K562 (cell line): Measurements from ENCODE around the gene RARG. TPM values are rescaled to one million over a fixed set of nuclear protein-coding genes. Genes with fewer than 3 reads are reported as not detected.

ENCODE experiments used
- CBX1 ChIP-seq: sonication (generic); IDR thresholded peaks from 2 replicates; pipeline ENCODE4 v1.6.1; 2016; ENCODE audit warnings: antibody characterized with exemption, low read depth, mild to moderate bottlenecking
- HIVEP1 ChIP-seq: fragments of 250-450 bp; sonication (Bioruptor Pico); IDR thresholded peaks from 2 replicates; pipeline ENCODE4 v1.4.0; 2020; ENCODE audit warnings: mild to moderate bottlenecking
- HOMEZ ChIP-seq: fragments of 250-450 bp; sonication (Bioruptor Pico); IDR thresholded peaks from 2 replicates; pipeline ENCODE4 v1.4.0; 2020; ENCODE audit warnings: mild to moderate bottlenecking, moderate library complexity
- MYNN ChIP-seq, 2 experiments: sonication (generic); formaldehyde crosslinking in 1 of 2; IDR thresholded peaks; 2 replicates each; pipeline versions ENCODE4 v1.5.0 to v1.6.1; 2016 to 2020; ENCODE audit warnings: antibody characterized with exemption in 1 of 2, missing genetic modification reagents in 1 of 2
- NEUROD1 ChIP-seq: fragments of 150-350 bp; IDR thresholded peaks from 2 replicates; pipeline ENCODE4 v1.6.1; 2014; ENCODE audit warnings: borderline replicate concordance, low read length, low read depth; ENCODE audit not compliant: partially characterized antibody
- NKRF ChIP-seq: fragments of 450-650 bp; IDR thresholded peaks from 2 replicates; pipeline ENCODE4 v1.6.1; 2016; ENCODE audit warnings: borderline replicate concordance
- NRF1 ChIP-seq, 2 experiments: fragments of 450-650 bp; IDR thresholded peaks in 1 of 2; conservative IDR thresholded peaks in 1 of 2; 2 replicates each; pipeline ENCODE4 v1.6.1; 2014; ENCODE audit warnings: mild to moderate bottlenecking in 2 of 2
- PATZ1 ChIP-seq: fragments of 250-450 bp; sonication (Bioruptor Pico); IDR thresholded peaks from 2 replicates; pipeline ENCODE4 v1.5.0; 2020; ENCODE audit warnings: mild to moderate bottlenecking, borderline replicate concordance
- PHF20 ChIP-seq: fragments of 450-650 bp; IDR thresholded peaks from 2 replicates; pipeline ENCODE4 v1.6.1; 2018; ENCODE audit not compliant: partially characterized antibody
- RAD21 ChIP-seq, 2 experiments: fragments of 250-450 bp in 1 of 2; fragments of 450-650 bp in 1 of 2; sonication (Bioruptor Pico) in 1 of 2; formaldehyde crosslinking in 1 of 2; IDR thresholded peaks in 1 of 2; conservative IDR thresholded peaks in 1 of 2; 2 replicates each; pipeline versions ENCODE4 v1.4.0 to v1.8.0; 2020 to 2022; ENCODE audit warnings: mild to moderate bottlenecking in 2 of 2, moderate library complexity in 1 of 2
- SNRNP70 ChIP-seq: fragments of 200-400 bp; formaldehyde crosslinking; optimal IDR thresholded peaks from 2 replicates; pipeline ENCODE3; 2017; ENCODE audit warnings: low read depth, low read length
- SP1 ChIP-seq: sonication (generic); formaldehyde crosslinking; IDR thresholded peaks from 2 replicates; pipeline ENCODE4 v1.8.1; 2022; ENCODE audit warnings: mild to moderate bottlenecking, missing genetic modification reagents
- SRF ChIP-seq, 2 experiments: fragments of 250-450, 450-650 bp in 1 of 2; sonication (Bioruptor Pico) in 1 of 2; sonication (generic) in 1 of 2; formaldehyde crosslinking; IDR thresholded peaks; 2 replicates each; pipeline versions ENCODE4 v1.5.0 to v1.5.1; 2020 to 2022; ENCODE audit warnings: mild to moderate bottlenecking in 1 of 2, missing genetic modification reagents in 1 of 2
- TEAD1 ChIP-seq, 2 experiments: fragments of 450-650 bp in 1 of 2; sonication (generic) in 1 of 2; formaldehyde crosslinking; IDR thresholded peaks; 2 replicates each; pipeline versions ENCODE4 v1.4.0 to v1.8.0; 2020 to 2022; ENCODE audit warnings: mild to moderate bottlenecking in 2 of 2, missing genetic modification reagents in 1 of 2
- THRAP3 ChIP-seq: fragments of 450-650 bp; IDR thresholded peaks from 2 replicates; pipeline ENCODE4 v1.6.1; 2016; ENCODE audit warnings: mild to moderate bottlenecking, inconsistent platforms, borderline replicate concordance
- ZBTB7A ChIP-seq: IDR thresholded peaks from 2 replicates; pipeline ENCODE4 v1.6.1; 2011; ENCODE audit warnings: low read depth, mild to moderate bottlenecking, low read length, moderate library complexity, borderline replicate concordance; ENCODE audit not compliant: control insufficient read depth
- ZNF507 ChIP-seq: conservative IDR thresholded peaks from 2 replicates; pipeline ENCODE4 v1.6.1; 2017; ENCODE audit warnings: missing genetic modification characterization, missing compliant biosample characterization
- ZNF639 ChIP-seq, 2 experiments: fragments of 200-800 bp in 1 of 2; sonication (Bioruptor generic) in 1 of 2; sonication (generic) in 1 of 2; formaldehyde crosslinking in 1 of 2; IDR thresholded peaks in 1 of 2; conservative IDR thresholded peaks in 1 of 2; 2 replicates each; pipeline versions ENCODE4 v1.5.0 to v1.6.1; 2016 to 2020; ENCODE audit warnings: missing compliant biosample characterization in 1 of 2, missing genetic modification characterization in 1 of 2, missing genetic modification reagents in 1 of 2
- ZNF75A ChIP-seq: fragments of 450-650 bp; formaldehyde crosslinking; IDR thresholded peaks from 2 replicates; pipeline ENCODE4 v1.4.0; 2020; ENCODE audit warnings: mild to moderate bottlenecking
- polyA plus RNA-seq, 8 experiments: library from polyadenylated mRNA; depleted of rRNA in 4 of 8; stranded (reverse) in 5 of 8; unstranded in 3 of 8; fragments of >200 nt; fragmentation: Nextera tagmentation in 2 of 8; fragmentation: Illumina TruSeq in 1 of 8; extraction: Ambion mirVana in 2 of 8; extraction: Trizol in 1 of 8; gene quantifications; 2 replicates each; pipeline versions ENCODE4 v1.2.1 to v1.2.3, GENCODE V29; 2011 to 2014; ENCODE audit warnings: inconsistent platforms in 1 of 8, missing spikeins in 1 of 8
- total RNA-seq, 7 experiments: library from RNA; depleted of rRNA in 6 of 7; stranded (reverse); fragments of >200 nt in 6 of 7; fragmentation: Illumina TruSeq in 2 of 7; extraction: Trizol in 2 of 7; gene quantifications; 2 replicates each; pipeline versions ENCODE4 v1.2.1 to v1.2.3, GENCODE V29; 2011 to 2021; ENCODE audit warnings: low replicate concordance in 1 of 7

Gene RARG
- total and polyA plus RNA-seq, 9 of the 15 experiments (the other 6 are each of a cell fraction or from before 2014, with no cell fraction given), result 0.18 to 7.6 (median 3.8) TPM

GRCh38 chr12:53190108-53190729 lies 41.8 kb downstream of the RARG start (continued):
- TF ChIP-seq PATZ1 (CRISPR knock-in tag), result no peak
- TF ChIP-seq NKRF, result no peak
- TF ChIP-seq SRF (CRISPR knock-in tag; IDR thresholded peaks at IDR 0.05), result no peak
- TF ChIP-seq CBX1, result no peak
- TF ChIP-seq ZBTB7A, result peak; percentile 21; the same call in 1 of the 2 replicates
- TF ChIP-seq NRF1 (conservative IDR thresholded peaks at IDR 0.05 in 1 of 2, IDR thresholded peaks at IDR 0.05 in 1 of 2), result no peak
- TF ChIP-seq ZNF507 (tag), result no peak
- no peak for TF ChIP-seq PHF20
- TF ChIP-seq ZNF75A (CRISPR knock-in tag), result no peak
- no peak for TF ChIP-seq HIVEP1 (CRISPR knock-in tag)
- TF ChIP-seq HOMEZ (CRISPR knock-in tag), result no peak
- no peak for TF ChIP-seq NEUROD1
- TF ChIP-seq SP1, result no peak; the same call in 1 of the 2 replicates
- TF ChIP-seq ZNF639 (CRISPR knock-in tag; conservative IDR thresholded peaks at IDR 0.05 in 1 of 2, IDR thresholded peaks at IDR 0.05 in 1 of 2), result no peak
- TF ChIP-seq RAD21 (CRISPR knock-in tag; conservative IDR thresholded peaks at IDR 0.05 in 1 of 2, IDR thresholded peaks at IDR 0.05 in 1 of 2), result peak; percentile 50 to 73
- no peak for TF ChIP-seq TEAD1 (CRISPR knock-in tag; IDR thresholded peaks at IDR 0.05)
- TF ChIP-seq SNRNP70, result no peak
- 0 out of 2 replicates have a peak, but pooled peaks have one; percentile 12 for TF ChIP-seq MYNN (IDR thresholded peaks at IDR 0.05)
- TF ChIP-seq MYNN (CRISPR knock-in tag; IDR thresholded peaks at IDR 0.05), result no peak
- TF ChIP-seq THRAP3, result no peak
